Ovary (tissue), 3 donors: ENCODE results near the gene SF3A1.

Source experiments
- CTCF ChIP-seq, 3 donors: fragments of 450-650 bp in 2 of 3; fragments of 200-600 bp in 1 of 3; IDR thresholded peaks; one replicate each; pipeline versions ENCODE4 v1.5.1 to v1.8.0; 2016 to 2022; ENCODE audit warnings: antibody characterized with exemption in 3 of 3, mild to moderate bottlenecking in 1 of 3
- POLR2A ChIP-seq: fragments of 450-650 bp; IDR thresholded peaks from one replicate; pipeline ENCODE4 v1.6.1; 2017; ENCODE audit warnings: antibody characterized with exemption, mild to moderate bottlenecking, moderate library complexity
- donor health status: DM: no; HTN: no; CAD: no.

GRCh38 chr22:30405731-30406130 is 49.0 kb upstream of the SF3A1 start:
- TF ChIP-seq CTCF (IDR thresholded peaks at IDR 0.05) = no peak
- no peak for TF ChIP-seq POLR2A
